Suppressor macrophage treated with lipopolysaccharide for 1 hour (primary cell): Measurements from ENCODE around the gene ST7L.

ENCODE experiments used
- DNase-seq, 3 donors: peaks; one replicate each; pipeline ENCODE4 v3.0.0-alpha.2; 2020 to 2022

Gene ST7L

DNA sequence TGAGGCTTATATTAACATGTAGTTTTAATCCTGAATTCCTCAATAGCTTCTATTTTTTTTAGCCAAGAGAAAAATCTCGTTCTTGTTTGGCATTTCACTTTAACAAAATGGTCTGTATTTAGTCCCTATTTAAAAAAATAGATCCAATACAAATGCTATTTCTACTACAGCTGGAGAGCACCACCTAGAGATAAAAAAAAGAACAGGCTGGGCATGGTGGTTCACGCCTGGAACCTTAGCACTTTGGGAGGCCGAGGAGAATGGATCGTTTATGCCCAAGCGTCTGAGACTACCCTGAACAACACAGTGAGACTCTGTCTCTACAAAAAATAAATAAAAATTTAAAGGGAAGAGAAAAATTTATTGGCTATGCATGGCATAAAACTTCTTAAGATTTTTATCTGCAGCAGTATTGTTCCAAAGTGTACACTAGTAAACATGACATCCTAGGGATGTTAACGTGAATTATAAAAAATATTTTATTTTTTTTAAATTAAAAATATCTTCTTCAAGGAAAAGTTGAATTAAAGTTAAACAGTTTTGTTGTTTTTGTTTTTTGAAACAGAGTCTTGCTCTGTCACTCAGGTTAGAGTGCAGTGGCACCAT lies 4.4 kb downstream of the ST7L start:
- DNase-seq = peak; percentile 42 to 66 (median 65)

DNA sequence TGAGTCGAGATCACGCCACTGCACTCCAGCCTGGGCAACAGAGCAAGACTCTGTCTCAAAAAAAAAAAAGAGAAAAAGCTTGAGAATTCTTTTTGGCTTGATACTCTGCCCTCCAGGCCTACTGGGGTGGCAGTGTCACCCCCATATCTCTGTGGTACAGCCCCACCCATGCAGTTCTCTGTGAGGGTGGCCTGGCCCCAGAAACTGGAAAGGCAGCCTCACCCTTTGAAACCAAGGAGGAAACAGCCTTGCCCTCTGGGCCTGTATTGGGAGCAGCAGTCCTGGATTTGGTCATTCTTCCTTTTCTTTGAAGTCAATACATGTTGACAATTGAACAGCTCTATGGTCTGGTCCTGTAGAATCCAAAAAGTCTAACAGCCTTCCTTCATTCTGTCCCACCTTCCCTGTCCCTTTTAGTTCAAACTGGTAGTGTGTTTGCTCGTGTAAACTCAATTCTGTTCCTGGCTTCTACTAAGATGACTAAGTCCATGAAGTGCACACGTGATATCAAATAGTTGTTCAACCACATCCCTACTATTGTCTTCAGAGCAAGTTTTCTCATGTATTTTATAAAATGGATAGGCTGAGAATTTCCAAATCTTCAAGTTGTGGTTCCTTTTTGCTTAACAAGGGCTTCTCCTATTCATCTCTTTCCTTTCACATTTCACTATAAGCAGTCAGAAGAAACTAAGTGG lies 13.2 kb downstream of the ST7L start:
- DNase-seq = no peak

DNA sequence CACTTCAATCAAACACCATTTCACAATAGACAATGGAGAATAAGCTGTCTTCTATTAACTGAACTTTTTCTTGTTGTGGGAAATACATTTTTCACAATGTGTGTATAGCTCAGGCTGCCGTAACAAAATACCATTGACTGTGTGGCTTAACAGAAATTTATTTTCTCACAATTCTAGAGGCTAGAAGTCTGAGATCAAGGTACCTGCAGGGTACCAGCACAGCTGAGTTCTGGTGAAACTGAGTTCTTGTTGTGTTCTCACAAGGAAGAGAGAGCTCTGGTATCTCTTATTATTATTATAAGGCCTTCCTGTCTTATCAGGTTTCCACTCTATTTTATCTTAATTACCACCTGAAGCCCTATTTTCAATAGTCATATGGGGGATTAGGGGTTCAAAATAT lies 15.4 kb downstream of the ST7L start:
- DNase-seq = no peak

DNA sequence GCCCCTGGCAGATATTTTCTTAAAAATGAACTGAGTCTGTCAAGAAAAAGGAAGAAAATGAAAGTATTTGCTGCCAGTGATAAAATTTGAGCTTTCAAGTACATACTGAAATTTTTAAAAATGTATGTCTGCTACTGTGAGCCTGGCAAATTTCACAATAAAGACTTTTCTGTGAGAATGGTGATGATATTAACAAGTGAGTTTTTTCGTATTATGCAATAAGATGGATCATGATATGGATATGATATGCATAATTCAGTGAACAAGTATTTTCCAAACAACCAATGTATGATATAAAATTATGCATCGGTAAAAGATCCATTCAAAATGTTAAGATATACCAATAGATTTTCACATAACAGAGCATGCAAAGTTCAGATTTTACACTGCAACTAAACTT lies 15.9 kb downstream of the ST7L start:
- no peak for DNase-seq

DNA sequence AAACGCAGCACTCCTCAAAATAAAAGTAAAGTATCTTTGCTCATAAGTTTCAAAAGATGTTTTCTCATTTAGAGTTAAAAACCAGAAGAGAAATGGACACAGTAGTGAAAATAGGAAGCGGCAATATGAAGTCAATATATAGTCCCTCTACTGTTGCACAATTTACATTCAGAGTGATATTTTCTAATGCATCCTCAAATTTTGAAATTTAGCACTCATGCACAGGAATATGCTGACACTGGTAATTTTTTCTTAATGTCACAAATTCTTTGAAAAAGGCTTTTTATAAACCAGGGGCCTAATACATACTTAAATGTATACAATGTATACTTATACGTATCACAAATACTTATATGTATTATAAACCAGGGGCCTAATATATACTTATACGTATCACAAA lies 19.5 kb downstream of the ST7L start:
- peak in 2 of 3 donors; percentile 30 to 48 for DNase-seq

DNA sequence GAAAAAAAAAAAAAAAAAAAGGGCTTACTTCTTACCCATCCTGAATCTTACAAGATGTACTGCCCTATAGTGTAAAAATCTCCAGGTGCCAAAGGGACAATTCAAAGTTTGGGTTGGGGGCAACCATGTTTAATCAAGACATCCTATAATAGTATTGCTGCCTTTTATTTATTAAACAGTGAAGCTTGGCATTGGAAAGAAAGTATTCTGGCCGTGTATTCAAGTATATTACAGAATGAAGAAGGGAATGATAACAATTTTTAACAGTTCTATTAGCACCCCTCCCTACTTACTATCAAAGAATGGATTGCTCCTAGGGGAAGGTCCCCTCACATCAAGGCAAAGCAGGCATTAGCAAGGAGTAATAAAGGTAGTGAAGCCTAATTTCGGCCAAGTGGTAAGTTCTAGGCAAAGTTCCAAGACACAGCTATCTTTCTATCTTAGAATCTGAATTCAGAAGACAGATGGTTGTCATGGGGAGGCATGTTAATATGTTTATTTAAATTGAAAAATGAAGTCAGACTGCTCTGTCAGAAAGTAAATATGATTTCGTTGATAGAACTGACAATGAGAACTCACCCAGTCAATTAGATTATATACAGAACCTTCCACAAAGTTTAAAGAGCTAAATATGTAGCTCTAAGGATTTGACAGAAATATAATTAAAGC lies 24.6 kb downstream of the ST7L start:
- DNase-seq = no peak

DNA sequence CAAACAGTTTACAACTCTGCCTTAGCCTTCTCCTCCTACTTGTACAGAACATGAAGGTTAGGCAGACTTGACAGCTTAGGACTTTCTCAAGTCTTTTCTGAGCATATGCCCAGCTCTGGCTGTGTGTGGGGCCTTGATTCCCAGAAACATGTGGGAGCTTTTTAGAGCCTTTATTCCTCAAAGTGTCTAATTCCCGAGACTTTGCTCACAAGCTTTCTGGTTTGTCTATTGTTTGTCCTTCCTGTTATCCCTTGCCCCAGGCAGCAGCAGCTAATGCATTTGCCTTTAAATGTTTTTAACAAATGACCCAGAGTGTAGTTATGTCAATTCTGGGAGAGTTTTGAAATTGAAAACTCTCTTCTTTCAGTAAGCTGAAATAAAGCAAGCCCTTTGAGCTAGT lies 29.2 kb downstream of the ST7L start:
- DNase-seq = no peak

DNA sequence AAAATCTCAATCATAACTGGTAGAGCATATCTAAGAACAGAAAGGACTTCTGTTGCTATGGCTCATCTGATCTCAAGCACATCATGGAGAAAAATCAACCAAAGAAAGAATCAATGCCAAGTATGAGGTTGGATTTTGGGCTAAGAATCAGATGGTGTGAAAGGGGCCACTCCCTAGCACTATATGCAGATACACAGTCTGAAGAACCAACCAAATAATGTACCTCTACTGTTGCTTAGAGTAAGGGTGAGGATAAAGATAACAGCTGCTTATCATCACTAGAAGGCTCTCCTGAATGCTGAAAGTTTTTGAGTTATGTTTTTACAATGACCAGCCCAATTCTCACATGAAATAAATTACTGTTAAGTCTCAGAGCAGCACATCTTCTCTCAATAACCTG lies 35.6 kb downstream of the ST7L start:
- no peak for DNase-seq

DNA sequence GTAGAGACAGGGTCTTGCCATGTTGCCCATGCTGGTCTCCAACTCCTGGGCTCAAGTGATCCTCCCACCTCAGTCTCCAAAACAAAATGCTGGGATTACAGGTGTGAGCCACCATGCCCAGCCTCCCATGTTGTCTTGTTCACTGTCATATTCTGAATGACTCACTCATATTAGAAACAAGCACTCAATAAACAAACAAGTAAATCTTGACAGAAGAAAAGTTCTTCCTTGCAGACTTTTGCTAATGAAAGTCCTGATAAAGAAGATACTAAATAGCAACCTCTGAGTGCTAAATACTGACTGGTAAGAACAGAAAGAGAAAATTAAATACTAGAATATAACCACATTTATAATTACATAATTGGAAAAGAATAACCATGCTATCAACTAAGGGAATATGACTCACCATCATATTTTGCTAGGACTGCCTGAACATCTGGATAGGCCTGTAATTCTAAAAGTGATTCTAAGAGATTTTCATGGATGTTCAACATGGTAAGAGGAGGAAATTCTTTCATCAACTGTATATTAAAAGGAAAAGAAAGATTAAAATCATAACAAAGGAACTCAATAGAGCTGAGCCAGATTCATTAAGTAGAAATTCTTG lies 37.3 kb downstream of the ST7L start:
- no peak for DNase-seq

DNA sequence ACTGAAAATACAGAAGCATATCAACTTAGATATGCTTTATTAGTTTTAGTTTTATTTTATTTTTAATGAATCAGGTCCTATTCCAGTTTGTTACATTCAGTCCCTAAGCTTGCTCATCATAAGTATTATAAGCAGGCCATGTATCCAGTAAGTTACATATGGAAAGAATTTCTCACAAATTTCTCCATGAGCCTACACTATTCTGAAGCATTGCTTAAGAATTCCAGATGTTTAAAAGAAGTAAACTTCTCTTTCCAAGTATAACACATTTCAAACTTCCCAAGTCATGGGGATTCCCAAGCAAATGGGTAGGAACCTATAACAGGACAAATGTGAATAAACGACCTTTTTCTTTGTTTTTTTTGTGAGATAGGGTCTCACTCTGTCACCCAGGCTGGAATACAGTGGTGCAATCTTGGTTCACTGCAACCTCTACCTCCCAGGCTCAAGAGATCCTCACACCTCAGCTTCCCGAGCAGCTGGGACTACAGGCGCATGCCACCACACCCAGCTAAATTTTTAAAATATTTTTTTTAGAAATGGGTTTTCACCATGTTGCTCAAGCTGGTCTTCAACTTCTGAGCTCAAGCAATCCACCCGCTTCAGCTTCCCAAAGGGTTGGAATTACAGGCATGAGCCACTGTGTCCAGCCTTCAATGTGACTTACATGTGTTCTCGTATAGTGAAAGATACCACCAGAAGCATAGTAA lies 39.0 kb downstream of the ST7L start:
- no peak for DNase-seq

DNA sequence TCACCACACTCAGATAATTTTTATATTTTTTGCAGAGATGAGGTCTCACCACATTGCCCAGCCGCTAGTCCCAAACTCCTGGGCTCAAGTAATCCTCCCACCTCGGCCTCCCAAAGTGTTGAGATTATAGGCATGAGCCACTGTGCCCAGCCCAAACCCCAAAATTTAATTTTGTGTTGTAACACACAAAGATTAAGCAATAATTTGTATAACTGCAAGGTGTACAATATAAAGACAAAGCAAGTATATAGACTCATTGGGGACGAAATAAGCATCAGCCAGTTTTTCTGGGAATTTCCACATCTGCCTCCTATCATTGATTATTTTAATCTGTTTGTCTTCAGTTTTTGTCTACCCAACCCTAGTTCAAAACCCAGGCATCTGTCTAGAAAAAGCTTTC lies 42.7 kb downstream of the ST7L start:
- DNase-seq = no peak

DNA sequence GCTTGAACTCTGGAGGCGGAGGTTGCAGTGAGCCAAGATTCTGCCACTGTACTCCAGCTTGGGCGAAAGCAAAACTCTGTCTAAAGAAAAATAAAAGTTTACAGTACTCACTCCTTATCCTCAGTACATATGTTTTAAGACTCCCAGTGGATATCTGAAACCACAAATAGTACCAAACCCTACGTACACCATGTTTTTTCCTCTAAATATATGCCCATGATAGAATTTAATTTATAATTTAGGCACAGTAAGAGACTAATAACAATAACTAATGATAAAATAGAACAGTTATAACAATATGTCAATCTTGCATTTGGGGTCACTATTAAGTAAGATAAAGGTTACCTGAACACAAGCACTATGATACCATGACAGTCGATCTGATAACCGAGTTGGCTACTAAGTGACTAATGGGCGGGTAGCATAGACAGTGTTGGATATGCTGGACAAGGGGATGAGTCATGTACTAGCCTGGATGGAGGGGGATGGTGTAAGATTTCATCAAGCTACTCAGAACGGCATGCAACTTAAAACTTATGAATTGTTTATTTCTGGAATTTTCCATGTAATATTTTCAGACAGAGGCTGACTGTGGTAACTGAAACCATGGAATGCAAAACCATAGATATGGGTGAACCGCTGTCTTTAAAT lies 43.7 kb downstream of the ST7L start:
- peak in 1 of 3 donors; percentile 4 for DNase-seq

DNA sequence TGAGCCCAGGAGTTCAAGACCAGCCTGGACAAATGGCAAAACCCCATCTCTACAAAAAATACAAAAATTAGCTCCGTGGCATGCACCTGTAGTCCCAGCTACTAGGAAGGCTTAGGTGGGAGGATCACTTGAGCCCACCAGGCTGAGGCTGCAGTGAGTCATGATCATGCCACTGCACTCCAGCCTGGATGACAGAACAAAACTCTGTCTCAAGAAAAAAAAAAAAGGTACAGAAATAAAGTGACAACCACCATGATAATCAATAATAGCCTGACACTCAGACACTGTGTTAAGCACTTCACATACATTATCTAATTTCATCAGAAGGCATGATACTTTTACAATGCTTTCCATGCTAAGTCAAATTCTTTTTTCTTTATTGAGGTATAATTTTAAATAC lies 53.1 kb downstream of the ST7L start:
- DNase-seq = no peak

DNA sequence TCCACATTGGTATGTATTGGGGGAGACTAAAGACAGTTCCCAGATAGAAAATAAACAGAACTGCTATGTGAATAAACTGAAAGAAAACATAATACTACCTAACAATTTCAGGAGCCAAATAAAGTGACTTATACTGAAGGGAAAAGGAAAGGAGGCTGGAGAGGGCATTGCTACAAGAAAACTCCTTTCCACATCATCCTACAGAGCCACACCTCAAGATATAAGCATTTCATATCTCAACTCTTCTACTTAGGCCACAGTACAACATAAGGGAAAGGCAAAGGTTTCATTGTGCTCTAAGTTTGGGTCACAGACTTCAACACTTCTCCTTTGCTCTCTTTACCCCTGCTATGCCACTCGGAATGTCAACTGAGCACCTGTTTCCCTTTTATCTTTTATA lies 54.9 kb downstream of the ST7L start:
- no peak for DNase-seq

DNA sequence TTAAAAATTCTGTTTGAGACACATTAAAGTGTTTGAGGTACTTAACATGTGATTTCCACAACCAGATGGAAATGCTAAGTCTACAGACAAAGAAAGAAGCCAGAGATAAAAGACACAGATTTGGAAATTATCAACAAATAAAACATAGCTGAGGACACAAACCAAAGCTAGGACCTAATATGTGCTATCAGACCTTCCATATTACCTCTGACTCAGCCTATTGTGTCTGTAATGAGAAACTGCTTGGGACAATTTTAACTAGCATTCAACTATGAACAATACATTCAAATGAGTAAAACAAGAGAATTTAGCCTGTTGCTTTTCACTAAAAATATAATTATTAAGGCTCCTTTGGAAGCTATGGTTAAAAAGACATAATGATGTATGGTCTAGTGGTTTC lies 55.6 kb downstream of the ST7L start:
- no peak for DNase-seq

DNA sequence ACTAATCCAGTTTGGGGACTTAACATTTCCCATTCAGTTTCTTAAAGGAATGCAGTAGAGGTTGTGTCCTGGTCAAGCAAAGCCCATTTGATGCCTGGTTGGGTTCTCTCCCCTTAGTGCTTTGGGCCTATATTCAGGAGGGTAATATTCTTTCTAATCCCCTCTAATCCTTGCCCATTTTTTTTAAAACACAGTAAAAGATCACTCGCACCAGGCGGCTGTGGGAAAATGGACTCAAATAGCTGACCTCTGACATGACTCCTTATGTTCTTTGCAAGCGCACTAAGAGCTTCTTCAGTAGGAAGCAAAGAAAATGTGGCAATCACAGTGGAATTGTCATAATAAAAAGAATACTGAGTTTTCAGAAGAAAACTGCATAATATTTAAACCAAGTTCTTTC lies 60.3 kb downstream of the ST7L start:
- no peak for DNase-seq

DNA sequence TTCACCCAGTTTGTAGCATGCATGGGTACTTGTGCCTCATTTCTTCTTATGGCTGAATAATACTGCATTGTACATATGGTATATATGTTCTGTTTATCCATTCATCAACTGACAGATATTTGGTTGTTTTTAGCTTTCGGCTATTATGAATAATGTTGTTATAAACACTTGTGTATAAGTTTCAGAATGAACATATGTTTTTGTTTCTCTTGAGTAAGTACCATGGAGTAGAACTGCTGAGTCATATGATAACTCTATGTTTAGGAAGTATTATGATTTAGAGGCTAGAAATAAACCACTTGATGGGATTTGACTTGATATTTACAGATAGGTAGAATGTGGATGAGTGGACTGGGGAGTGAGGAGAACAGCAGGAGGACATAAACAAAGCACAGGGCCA lies 61.6 kb downstream of the ST7L start:
- DNase-seq = no peak

DNA sequence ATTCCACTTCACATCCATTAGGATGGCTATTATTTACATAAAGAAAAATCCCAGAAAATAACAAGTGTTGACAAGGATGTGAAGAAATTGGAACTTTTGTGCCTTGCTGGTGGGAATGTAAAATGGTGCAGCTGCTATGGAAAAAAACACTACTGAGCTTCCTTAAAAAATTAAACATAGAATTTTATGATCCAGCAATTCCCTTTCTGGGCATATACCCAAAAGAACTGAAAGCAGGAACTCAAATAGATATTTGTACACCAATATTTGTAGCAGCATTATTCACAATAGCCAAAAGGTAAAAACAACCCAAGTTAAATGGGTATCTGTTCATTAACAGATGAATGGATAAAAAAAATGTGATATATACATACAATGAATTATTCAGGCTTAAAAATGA lies 64.5 kb downstream of the ST7L start:
- no peak for DNase-seq

DNA sequence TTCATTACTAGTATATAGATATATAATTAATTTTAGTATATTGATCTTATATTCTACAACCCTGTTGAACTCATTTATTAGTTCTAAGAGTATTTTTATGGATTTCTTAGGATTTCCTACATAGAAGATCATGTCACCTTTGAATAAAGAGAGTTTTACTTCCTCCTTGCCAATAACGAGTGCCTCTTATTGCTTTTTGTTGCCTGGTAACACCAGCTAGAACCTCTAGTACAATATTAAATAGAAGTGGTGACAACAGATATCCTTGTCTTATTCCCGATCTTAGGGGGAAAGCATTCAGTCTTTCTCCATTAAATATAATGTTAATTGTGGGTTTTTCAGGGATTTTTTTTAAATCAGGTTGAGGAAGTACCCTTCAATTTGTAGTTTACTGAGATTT lies 69.4 kb downstream of the ST7L start:
- DNase-seq = no peak

DNA sequence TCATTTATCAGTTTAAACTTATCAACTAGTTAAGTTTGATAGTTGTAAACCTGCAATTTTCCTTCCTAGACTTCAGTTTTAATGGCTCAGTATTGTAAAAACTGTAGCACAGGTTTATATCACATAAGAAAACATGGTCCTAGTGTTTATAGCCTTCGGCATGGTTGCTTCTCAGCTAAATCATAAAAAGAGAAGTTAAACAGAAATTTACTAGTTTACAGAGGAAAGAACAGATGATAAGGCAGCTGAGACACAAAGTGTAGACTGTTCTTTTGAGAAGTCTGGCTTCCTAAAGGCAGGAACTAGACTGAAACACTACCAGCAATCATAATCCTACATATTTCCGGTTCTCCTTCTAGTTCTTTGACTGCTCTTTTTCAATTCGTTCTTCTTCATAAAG lies 70.4 kb downstream of the ST7L start:
- peak in 1 of 3 donors; percentile 18 for DNase-seq

DNA sequence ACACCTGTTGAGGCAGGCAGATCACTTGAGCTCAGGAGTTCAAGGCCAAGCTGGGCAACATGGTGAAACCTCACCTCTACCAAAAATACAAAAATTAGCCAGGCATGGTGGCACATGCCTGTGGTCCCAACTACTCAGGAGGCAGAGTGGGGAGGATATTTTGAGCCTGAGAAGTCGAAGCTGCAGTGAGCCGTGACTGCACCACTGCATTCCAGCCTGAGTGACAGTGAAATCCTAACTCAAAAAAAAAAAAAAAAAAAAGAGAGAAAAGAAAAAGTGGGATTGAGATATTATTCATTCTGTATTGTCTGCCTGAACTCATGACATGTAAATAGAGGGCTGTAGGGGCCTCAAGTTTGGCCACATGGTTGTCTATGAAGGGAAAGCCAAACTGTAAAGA lies 72.9 kb downstream of the ST7L start:
- no peak for DNase-seq

DNA sequence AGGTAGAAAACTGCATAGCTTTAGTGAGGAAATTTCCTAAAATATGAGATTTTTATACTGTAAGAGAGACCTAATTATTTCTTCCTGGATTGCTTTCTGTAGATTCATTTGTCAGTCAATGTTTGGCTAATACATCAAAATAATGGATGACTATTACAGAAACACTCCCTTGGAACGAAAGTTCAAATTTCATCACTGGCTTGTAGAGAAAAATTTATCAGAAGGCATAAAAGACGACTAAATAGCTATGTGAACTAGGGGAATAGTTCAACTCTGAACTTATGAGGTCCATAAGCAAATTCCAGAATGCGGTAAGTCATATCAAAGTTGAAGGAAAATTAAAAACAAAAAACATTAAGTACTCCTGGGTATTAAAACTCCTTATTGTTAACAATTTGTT lies 74.2 kb downstream of the ST7L start:
- DNase-seq = no peak
